A549 (cell line): ENCODE measurements around the gene STING1.

Source experiments
- CBX2 ChIP-seq: fragments of 200-600 bp; sonication (generic); IDR thresholded peaks from 2 replicates; pipeline ENCODE4 v1.6.1; 2016; ENCODE audit warnings: low read depth, mild to moderate bottlenecking, borderline replicate concordance
- POLR2A ChIP-seq: IDR thresholded peaks from 2 replicates; pipeline ENCODE4 v1.6.1; 2012; ENCODE audit warnings: mild to moderate bottlenecking, low read length
- RCOR1 ChIP-seq: fragments of 150-350 bp; IDR thresholded peaks from 2 replicates; pipeline ENCODE4 v1.6.1; 2014; ENCODE audit warnings: antibody characterized with exemption, low read length, low read depth
- TP53 ChIP-seq: fragments of 250-450 bp; sonication (Bioruptor Pico); IDR thresholded peaks from 2 replicates; pipeline ENCODE4 v1.5.0; 2021; ENCODE audit warnings: mild to moderate bottlenecking, moderate library complexity
- TF ChIP-seq, protein P1 (sequence below): fragments of >200 bp; sonication (Bioruptor Twin); formaldehyde crosslinking; IDR thresholded peaks from 3 replicates; pipeline ENCODE4 v1.5.1; 2016
- TF ChIP-seq, protein P2 (sequence below): IDR thresholded peaks from 2 replicates; pipeline ENCODE4 v1.6.1; 2012; ENCODE audit warnings: low read depth, borderline replicate concordance

DNA sequence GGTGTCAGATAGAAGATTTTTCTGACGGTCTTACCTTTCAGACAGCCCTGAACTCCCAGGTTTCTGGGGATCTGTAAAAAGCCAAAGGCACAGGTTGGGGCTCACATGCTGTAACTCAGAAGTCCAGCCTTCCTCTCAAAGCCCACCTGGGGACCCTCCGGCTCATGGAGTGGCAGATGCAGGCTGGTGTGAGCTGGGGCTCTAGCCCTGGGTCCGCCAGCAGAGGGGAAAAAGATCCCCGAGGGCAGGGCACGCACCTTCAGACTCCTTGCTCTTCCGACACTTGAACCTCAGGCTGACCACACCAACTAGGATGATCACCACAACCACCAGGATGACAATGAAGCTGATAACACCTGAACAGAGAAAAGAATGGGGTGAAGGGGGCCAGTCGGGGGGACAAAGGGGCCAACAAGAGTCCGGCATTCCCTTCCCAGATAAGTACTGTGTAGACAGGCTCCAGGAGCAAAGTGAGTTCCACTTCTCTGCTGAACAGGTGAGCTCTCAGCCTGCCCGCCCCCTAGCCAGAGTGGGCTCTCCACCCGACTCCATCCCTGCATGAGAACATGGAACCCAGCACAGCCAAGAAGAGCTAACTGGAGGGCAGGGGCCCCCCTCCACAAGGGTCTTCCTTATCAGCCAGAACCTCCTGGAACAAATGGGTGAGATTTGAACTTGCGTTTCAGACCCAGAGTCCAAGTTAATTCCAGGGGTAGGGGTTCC, 27.8 kb downstream of the STING1 start:
- TF ChIP-seq, protein P1, sequence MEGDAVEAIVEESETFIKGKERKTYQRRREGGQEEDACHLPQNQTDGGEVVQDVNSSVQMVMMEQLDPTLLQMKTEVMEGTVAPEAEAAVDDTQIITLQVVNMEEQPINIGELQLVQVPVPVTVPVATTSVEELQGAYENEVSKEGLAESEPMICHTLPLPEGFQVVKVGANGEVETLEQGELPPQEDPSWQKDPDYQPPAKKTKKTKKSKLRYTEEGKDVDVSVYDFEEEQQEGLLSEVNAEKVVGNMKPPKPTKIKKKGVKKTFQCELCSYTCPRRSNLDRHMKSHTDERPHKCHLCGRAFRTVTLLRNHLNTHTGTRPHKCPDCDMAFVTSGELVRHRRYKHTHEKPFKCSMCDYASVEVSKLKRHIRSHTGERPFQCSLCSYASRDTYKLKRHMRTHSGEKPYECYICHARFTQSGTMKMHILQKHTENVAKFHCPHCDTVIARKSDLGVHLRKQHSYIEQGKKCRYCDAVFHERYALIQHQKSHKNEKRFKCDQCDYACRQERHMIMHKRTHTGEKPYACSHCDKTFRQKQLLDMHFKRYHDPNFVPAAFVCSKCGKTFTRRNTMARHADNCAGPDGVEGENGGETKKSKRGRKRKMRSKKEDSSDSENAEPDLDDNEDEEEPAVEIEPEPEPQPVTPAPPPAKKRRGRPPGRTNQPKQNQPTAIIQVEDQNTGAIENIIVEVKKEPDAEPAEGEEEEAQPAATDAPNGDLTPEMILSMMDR = no peak
- TF ChIP-seq TP53 (CRISPR knock-in tag) (no peak), RCOR1 (no peak), POLR2A (no peak), CBX2 (no peak)
- TF ChIP-seq, protein P2, sequence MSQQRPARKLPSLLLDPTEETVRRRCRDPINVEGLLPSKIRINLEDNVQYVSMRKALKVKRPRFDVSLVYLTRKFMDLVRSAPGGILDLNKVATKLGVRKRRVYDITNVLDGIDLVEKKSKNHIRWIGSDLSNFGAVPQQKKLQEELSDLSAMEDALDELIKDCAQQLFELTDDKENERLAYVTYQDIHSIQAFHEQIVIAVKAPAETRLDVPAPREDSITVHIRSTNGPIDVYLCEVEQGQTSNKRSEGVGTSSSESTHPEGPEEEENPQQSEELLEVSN = no peak
